Germinal center (tissue), 1 donor: ENCODE data around the gene PHC2.

Experiments
- DNase-seq: peaks from one replicate; pipeline ENCODE4 v3.0.0; 2012; ENCODE audit warnings: mixed read lengths, low spot score

PHC2 gene

GRCh38 chr1:33289858-33290154 lies 141.1 kb downstream of the PHC2 start:
- DNase-seq, result no peak

- no peak for DNase-seq
Measured at GRCh38 chr1:33288976-33289857, 141.7 kb downstream of the PHC2 start.

- no peak for DNase-seq
Measured at GRCh38 chr1:33287317-33287716, 143.6 kb downstream of the PHC2 start.

- DNase-seq, result no peak
Measured at GRCh38 chr1:33286451-33287185, 144.3 kb downstream of the PHC2 start.

GRCh38 chr1:33284049-33284448 lies 146.8 kb downstream of the PHC2 start:
- no peak for DNase-seq

- DNase-seq, result no peak
Measured at GRCh38 chr1:33282791-33283190, 148.1 kb downstream of the PHC2 start.

- DNase-seq, result no peak
Measured at GRCh38 chr1:33281554-33282303, 149.2 kb downstream of the PHC2 start.

- no peak for DNase-seq
Measured at GRCh38 chr1:33280091-33280661, 150.7 kb downstream of the PHC2 start.

GRCh38 chr1:33277488-33278084 lies 153.3 kb downstream of the PHC2 start:
- DNase-seq, result no peak

GRCh38 chr1:33276573-33277298 lies 154.2 kb downstream of the PHC2 start:
- DNase-seq, result no peak

- no peak for DNase-seq
Measured at GRCh38 chr1:33275706-33276572, 155.0 kb downstream of the PHC2 start.

- no peak for DNase-seq
Measured at GRCh38 chr1:33275195-33275594, 155.7 kb downstream of the PHC2 start.

- DNase-seq, result no peak
Measured at GRCh38 chr1:33274446-33274845, 156.4 kb downstream of the PHC2 start.

- DNase-seq, result no peak
Measured at GRCh38 chr1:33273961-33274371, 156.9 kb downstream of the PHC2 start.
